B cell (primary cell): ENCODE data around the gene CIBAR2. TPM values are rescaled to one million over a fixed set of nuclear protein-coding genes. Genes with fewer than 3 reads are reported as not detected.

ENCODE experiments used
- ATAC-seq: fragments of 200-7000 bp; cut with Tn5 transposase; one replicate; pipeline ENCODE4 v1.10.0; 2021; ENCODE audit warnings: low read depth, mild to moderate bottlenecking, moderate number of reproducible peaks, moderate library complexity
- CTCF ChIA-PET: fragments of 350-600 bp; sonication (Branson Sonifier 250); formaldehyde crosslinking; loops from one replicate; lab custom pipeline; 2021; ENCODE audit warnings: antibody characterized with exemption, inconsistent platforms; lab: Charles Lee
- POLR2A ChIA-PET: fragments of 350-600 bp; sonication (Branson Sonifier 250); formaldehyde crosslinking; loops from one replicate; lab custom pipeline; 2021; ENCODE audit warnings: antibody characterized with exemption; lab: Charles Lee
- DNase-seq: peaks from one replicate; pipeline ENCODE4 v3.0.0; 2013
- H2AFZ ChIP-seq: 2 replicates; pipeline ENCODE4 v1.6.1; 2012; ENCODE audit warnings: mild to moderate bottlenecking, low read depth, low read length; ENCODE audit not compliant: insufficient read depth, poor library complexity, severe bottlenecking
- H3K27ac ChIP-seq, 2 donors: 1 replicate in 1 of 2; 2 replicates in 1 of 2; pipeline ENCODE4 v1.5.1; 2012 to 2013; ENCODE audit warnings: low read length in 2 of 2, mild to moderate bottlenecking in 2 of 2, moderate library complexity in 1 of 2
- H3K27me3 ChIP-seq, 4 experiments: fragments of 200-600 bp in 1 of 4; sonication (generic) in 1 of 4; replicated peaks in 1 of 4; 1 replicate in 2 of 4; 2 replicates in 2 of 4; pipeline versions ENCODE4 v1.6.1 to v1.7.0; 2013 to 2016; ENCODE audit warnings: low read length in 3 of 4, mild to moderate bottlenecking in 2 of 4, mixed read lengths in 1 of 4, moderate library complexity in 1 of 4; ENCODE audit not compliant: insufficient read depth in 4 of 4, control insufficient read depth in 3 of 4; ENCODE audit errors: control extremely low read depth in 1 of 4
- H3K36me3 ChIP-seq, 2 experiments: replicated peaks in 1 of 2; 1 replicate in 1 of 2; 2 replicates in 1 of 2; pipeline versions ENCODE4 v1.6.1 to v1.7.1; 2013; ENCODE audit warnings: low read length in 1 of 2; ENCODE audit not compliant: insufficient read depth in 2 of 2, control insufficient read depth in 1 of 2; ENCODE audit errors: control extremely low read depth in 1 of 2, extremely low read depth in 1 of 2
- H3K4me1 ChIP-seq, 2 donors: fragments of 200-600 bp in 1 of 2; sonication (generic) in 1 of 2; 1 replicate in 1 of 2; 2 replicates in 1 of 2; pipeline versions ENCODE4 v1.5.1 to v1.6.1; 2013 to 2017; ENCODE audit warnings: low read length in 2 of 2; ENCODE audit not compliant: control insufficient read depth in 2 of 2, insufficient read depth in 2 of 2
- H3K4me2 ChIP-seq: replicated peaks from 2 replicates; pipeline ENCODE3; 2012; ENCODE audit warnings: mild to moderate bottlenecking, low read depth, low read length; ENCODE audit not compliant: poor library complexity, severe bottlenecking
- H3K4me3 ChIP-seq, 5 experiments: fragments of 200-600 bp in 1 of 5; sonication (generic) in 1 of 5; 1 replicate in 3 of 5; 2 replicates in 2 of 5; pipeline versions ENCODE4 v1.5.1 to v1.7.0; 2011 to 2016; ENCODE audit warnings: low read length in 4 of 5, mild to moderate bottlenecking in 4 of 5, low read depth in 2 of 5, control low read depth in 1 of 5, moderate library complexity in 1 of 5; ENCODE audit not compliant: insufficient read depth in 1 of 5; ENCODE audit errors: control extremely low read depth in 1 of 5, extremely low read depth in 1 of 5
- H3K79me2 ChIP-seq: fragments of 200-600 bp; sonication (generic); one replicate; pipeline ENCODE4 v1.6.0; 2016; ENCODE audit warnings: low read length; ENCODE audit not compliant: control insufficient read depth, insufficient read depth
- H3K9ac ChIP-seq: fragments of 200-600 bp; sonication (generic); 2 replicates; pipeline ENCODE4 v1.6.1; 2017; ENCODE audit warnings: mild to moderate bottlenecking, low read length, moderate library complexity
- H3K9me3 ChIP-seq, 3 donors: one replicate each; pipeline versions ENCODE4 v1.6.1 to v1.7.1; 2013; ENCODE audit warnings: low read length in 2 of 3; ENCODE audit not compliant: control insufficient read depth in 2 of 3, insufficient read depth in 1 of 3; ENCODE audit errors: control extremely low read depth in 1 of 3
- H4K20me1 ChIP-seq: 2 replicates; pipeline ENCODE4 v1.6.0; 2012; ENCODE audit warnings: mild to moderate bottlenecking, low read length; ENCODE audit not compliant: insufficient read depth, control insufficient read depth, poor library complexity, severe bottlenecking
- H3K27ac Mint-ChIP-seq: one replicate; pipeline ENCODE4 v1.8.0; 2021; ENCODE audit warnings: mixed read lengths
- H3K27me3 Mint-ChIP-seq: one replicate; pipeline ENCODE4 v1.8.0; 2021; ENCODE audit warnings: mixed read lengths
- H3K4me1 Mint-ChIP-seq: one replicate; pipeline ENCODE4 v1.8.0; 2021; ENCODE audit warnings: mixed read lengths
- H3K4me3 Mint-ChIP-seq: one replicate; pipeline ENCODE4 v1.8.0; 2021; ENCODE audit warnings: mixed read lengths
- H3K9me3 Mint-ChIP-seq: one replicate; pipeline ENCODE4 v1.8.0; 2022; ENCODE audit warnings: mixed read lengths; ENCODE audit not compliant: insufficient read depth
- EZH2 ChIP-seq: IDR thresholded peaks from 2 replicates; pipeline ENCODE4 v1.6.1; 2012; ENCODE audit warnings: borderline replicate concordance, low read depth, mild to moderate bottlenecking, moderate library complexity, low read length; ENCODE audit not compliant: insufficient read depth, poor library complexity, severe bottlenecking
- WGBS: methylation state at CpG from one replicate; pipeline ENCODE4 v1.1.5; 2013; ENCODE audit warnings: missing lambda C conversion rate; ENCODE audit not compliant: insufficient coverage; 5-methylcytosine and 5-hydroxymethylcytosine counted together
- intact Hi-C: fragments of 100-400 bp; cut with micrococcal nuclease; formaldehyde crosslinking; loops from one replicate; pipeline ENCODE4 v1.10.0; 2022
- polyA plus RNA-seq: library from polyadenylated mRNA; depleted of rRNA; stranded (reverse); fragments of >200 nt; gene quantifications from 2 replicates; pipeline ENCODE4 v1.2.3, GENCODE V29; 2012
- total RNA-seq, 2 donors: library from RNA; stranded (reverse); fragments of 120-200 nt in 1 of 2; gene quantifications; 1 replicate in 1 of 2; 2 replicates in 1 of 2; pipeline versions ENCODE4 v1.2.3 to v1.2.4, GENCODE V29; 2013 to 2022
- TF ChIP-seq, protein P1 (sequence below): fragments of 200-600 bp; IDR thresholded peaks from one replicate; pipeline ENCODE4 v1.8.0; 2022; ENCODE audit warnings: antibody characterized with exemption, mild to moderate bottlenecking

The CIBAR2 gene
- total and polyA plus RNA-seq, 2 donors (not counting 1 experiment from before 2014, with no cell fraction given), result not detected

- Histone ChIP-seq H3K79me2 (no peaks in the 10 kb centered on the region), H3K36me3 (no peaks in the 10 kb centered on the region), H3K27me3 (no peaks in the 10 kb centered on the region), H4K20me1 (no peaks in the 10 kb centered on the region), H2AFZ (no peak overlapping the region), H3K27ac (no peak overlapping the region), H3K9me3 (no peaks in the 10 kb centered on the region), H3K9ac (no peak overlapping the region), H3K4me1 (peaks cover 5 to 6% of the 10 kb centered on the region in 2 donors), H3K4me2 (no peak overlapping the region), H3K4me3 (no peak overlapping the region)
- TF ChIP-seq EZH2, result no peak
- TF ChIP-seq, protein P1, sequence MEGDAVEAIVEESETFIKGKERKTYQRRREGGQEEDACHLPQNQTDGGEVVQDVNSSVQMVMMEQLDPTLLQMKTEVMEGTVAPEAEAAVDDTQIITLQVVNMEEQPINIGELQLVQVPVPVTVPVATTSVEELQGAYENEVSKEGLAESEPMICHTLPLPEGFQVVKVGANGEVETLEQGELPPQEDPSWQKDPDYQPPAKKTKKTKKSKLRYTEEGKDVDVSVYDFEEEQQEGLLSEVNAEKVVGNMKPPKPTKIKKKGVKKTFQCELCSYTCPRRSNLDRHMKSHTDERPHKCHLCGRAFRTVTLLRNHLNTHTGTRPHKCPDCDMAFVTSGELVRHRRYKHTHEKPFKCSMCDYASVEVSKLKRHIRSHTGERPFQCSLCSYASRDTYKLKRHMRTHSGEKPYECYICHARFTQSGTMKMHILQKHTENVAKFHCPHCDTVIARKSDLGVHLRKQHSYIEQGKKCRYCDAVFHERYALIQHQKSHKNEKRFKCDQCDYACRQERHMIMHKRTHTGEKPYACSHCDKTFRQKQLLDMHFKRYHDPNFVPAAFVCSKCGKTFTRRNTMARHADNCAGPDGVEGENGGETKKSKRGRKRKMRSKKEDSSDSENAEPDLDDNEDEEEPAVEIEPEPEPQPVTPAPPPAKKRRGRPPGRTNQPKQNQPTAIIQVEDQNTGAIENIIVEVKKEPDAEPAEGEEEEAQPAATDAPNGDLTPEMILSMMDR, result no peak
- ChIA-PET POLR2A (no interaction called here), CTCF (no interaction called here)
- ATAC-seq (no peak), DNase-seq (no peak)
- WGBS, result 87% methylated on average over 13 of the region's 14 CpGs
- Mint-ChIP-seq H3K9me3 (no peaks in the 10 kb centered on the region), H3K27me3 (peaks cover 17% of the 10 kb centered on the region), H3K27ac (no peak overlapping the region), H3K4me1 (peaks cover 7% of the 10 kb centered on the region), H3K4me3 (no peak overlapping the region)
- intact Hi-C loops, result no loop called here
Measured at GRCh38 chr16:85152414-85153030, 40.2 kb upstream of the CIBAR2 start.

- peaks cover 16% of the 10 kb centered on the region for H3K27me3 Mint-ChIP-seq
- H3K36me3 ChIP-seq, result no peaks in the 10 kb centered on the region
- H3K4me2 ChIP-seq, result no peak overlapping the region
- ATAC-seq, result no peak
- no peaks in the 10 kb centered on the region for H3K79me2 ChIP-seq
- H3K4me1 Mint-ChIP-seq, result no peaks in the 10 kb centered on the region
- no peaks in the 10 kb centered on the region for H3K4me1 ChIP-seq
- no peak overlapping the region for H2AFZ ChIP-seq
- no peaks in the 10 kb centered on the region for H3K9me3 ChIP-seq
- H3K27ac Mint-ChIP-seq, result no peak overlapping the region
- H3K4me3 Mint-ChIP-seq, result no peak overlapping the region
- CTCF ChIA-PET, result no interaction called here
- H3K9me3 Mint-ChIP-seq, result no peaks in the 10 kb centered on the region
- DNase-seq, result no peak
- H3K4me3 ChIP-seq, result no peak overlapping the region
- H3K27me3 ChIP-seq, result no peaks in the 10 kb centered on the region
- no peak overlapping the region for H3K27ac ChIP-seq
- TF ChIP-seq EZH2, result no peak
- TF ChIP-seq, protein P1, result no peak
- intact Hi-C loops, result no loop called here
- POLR2A ChIA-PET, result no interaction called here
- WGBS, result 79% methylated on average over 24 of the region's 24 CpGs
- H3K9ac ChIP-seq, result no peak overlapping the region
- H4K20me1 ChIP-seq, result no peaks in the 10 kb centered on the region
Measured at GRCh38 chr16:85151603-85152413, 39.5 kb upstream of the CIBAR2 start.
